DMS53 treated with DMSO at 0.1 percent for 48 hours (cell line): ENCODE results near the gene EIF4EBP2.

Source experiments
- DNase-seq: peaks from one replicate; lab custom pipeline; 2025; ENCODE audit not compliant: unreplicated experiment; lab: John Stamatoyannopoulos, UW

The EIF4EBP2 gene

GRCh38 chr10:70404036-70404786 is at the start of gene EIF4EBP2:
EIF4EBP2 (plus strand) TSS chr10:70404145; CDS start chr10:70404402, 257 bp downstream.
- DNase-seq: peak; percentile 88

- no peak for DNase-seq
Measured at GRCh38 chr10:70354556-70354955, 49.4 kb upstream of the EIF4EBP2 start.

- no peak for DNase-seq
Measured at GRCh38 chr10:70355051-70356021, 48.6 kb upstream of the EIF4EBP2 start.

- DNase-seq: no peak
Measured at GRCh38 chr10:70357565-70357964, 46.4 kb upstream of the EIF4EBP2 start.

- DNase-seq: no peak
Measured at GRCh38 chr10:70358446-70358845, 45.5 kb upstream of the EIF4EBP2 start.

- no peak for DNase-seq
Measured at GRCh38 chr10:70359017-70359550, 44.9 kb upstream of the EIF4EBP2 start.

- DNase-seq: no peak
Measured at GRCh38 chr10:70360215-70360614, 43.7 kb upstream of the EIF4EBP2 start.

GRCh38 chr10:70362328-70362727 is 41.6 kb upstream of the EIF4EBP2 start:
- no peak for DNase-seq

- no peak for DNase-seq
Measured at GRCh38 chr10:70363292-70363691, 40.7 kb upstream of the EIF4EBP2 start.

GRCh38 chr10:70363971-70364771 is 39.8 kb upstream of the EIF4EBP2 start:
- peak; percentile 77 for DNase-seq

GRCh38 chr10:70364772-70365091 is 39.2 kb upstream of the EIF4EBP2 start:
- DNase-seq: no peak

GRCh38 chr10:70367195-70367796 is 36.6 kb upstream of the EIF4EBP2 start:
- no peak for DNase-seq

- no peak for DNase-seq
Measured at GRCh38 chr10:70368774-70369482, 35.0 kb upstream of the EIF4EBP2 start.

GRCh38 chr10:70369498-70370018 is 34.4 kb upstream of the EIF4EBP2 start:
- DNase-seq: no peak

GRCh38 chr10:70370766-70371165 is 33.2 kb upstream of the EIF4EBP2 start:
- no peak for DNase-seq

- no peak for DNase-seq
Measured at GRCh38 chr10:70371846-70372245, 32.1 kb upstream of the EIF4EBP2 start.

- DNase-seq: no peak
Measured at GRCh38 chr10:70374775-70375614, 28.9 kb upstream of the EIF4EBP2 start.

GRCh38 chr10:70376436-70377378 is 27.2 kb upstream of the EIF4EBP2 start:
- DNase-seq: no peak
